Trophoblast cell (in vitro differentiated cells and primary cell): ENCODE results near the gene MPZL3.

Experiments
- DNase-seq, 2 donors: peaks; one replicate each; pipeline ENCODE4 v3.0.0-alpha.2; 2016
- H2AFZ ChIP-seq: 2 replicates; pipeline ENCODE4 v1.6.1; 2013; ENCODE audit warnings: low read length, moderate library complexity, mild to moderate bottlenecking; ENCODE audit not compliant: insufficient read depth, poor library complexity
- H2AK5ac ChIP-seq: 2 replicates; pipeline ENCODE4 v1.6.1; 2013; ENCODE audit warnings: mild to moderate bottlenecking, low read length
- H2BK120ac ChIP-seq: 2 replicates; pipeline ENCODE4 v1.6.1; 2013; ENCODE audit warnings: low read length, mild to moderate bottlenecking, moderate library complexity; ENCODE audit not compliant: insufficient read depth, poor library complexity
- H2BK12ac ChIP-seq: 2 replicates; pipeline ENCODE4 v1.6.1; 2013; ENCODE audit warnings: mild to moderate bottlenecking, low read length, moderate library complexity
- H2BK5ac ChIP-seq: 2 replicates; pipeline ENCODE4 v1.6.1; 2013; ENCODE audit warnings: low read length, low read depth, moderate library complexity, mild to moderate bottlenecking; ENCODE audit not compliant: poor library complexity
- H3K14ac ChIP-seq: 2 replicates; pipeline ENCODE4 v1.6.1; 2013; ENCODE audit warnings: mild to moderate bottlenecking, low read length
- H3K18ac ChIP-seq: 2 replicates; pipeline ENCODE4 v1.6.1; 2013; ENCODE audit warnings: mild to moderate bottlenecking, low read length
- H3K23ac ChIP-seq: 2 replicates; pipeline ENCODE4 v1.6.1; 2013; ENCODE audit warnings: low read length
- H3K27ac ChIP-seq: 2 replicates; pipeline ENCODE4 v1.5.1; 2013; ENCODE audit warnings: low read depth, mild to moderate bottlenecking, inconsistent platforms, low read length, moderate library complexity
- H3K27me3 ChIP-seq: 2 replicates; pipeline ENCODE4 v1.6.1; 2013; ENCODE audit warnings: inconsistent platforms, mild to moderate bottlenecking, low read length, moderate library complexity; ENCODE audit not compliant: insufficient read depth
- H3K36me3 ChIP-seq, 2 experiments: 1 replicate in 1 of 2; 2 replicates in 1 of 2; pipeline ENCODE4 v1.6.1; 2013; ENCODE audit warnings: low read length in 2 of 2, mild to moderate bottlenecking in 2 of 2, moderate library complexity in 1 of 2; ENCODE audit not compliant: insufficient read depth in 2 of 2, control insufficient read depth in 1 of 2
- H3K4ac ChIP-seq: 2 replicates; pipeline ENCODE4 v1.6.1; 2013; ENCODE audit warnings: low read depth, mild to moderate bottlenecking, low read length, moderate library complexity
- H3K4me1 ChIP-seq, 2 experiments: 1 replicate in 1 of 2; 2 replicates in 1 of 2; pipeline ENCODE4 v1.6.1; 2013; ENCODE audit warnings: low read length in 2 of 2, mild to moderate bottlenecking in 2 of 2, moderate library complexity in 1 of 2; ENCODE audit not compliant: insufficient read depth in 2 of 2, control insufficient read depth in 1 of 2
- H3K4me2 ChIP-seq: 2 replicates; pipeline ENCODE4 v1.6.1; 2013; ENCODE audit warnings: inconsistent platforms, mild to moderate bottlenecking, low read length, moderate library complexity
- H3K4me3 ChIP-seq: 2 replicates; pipeline ENCODE4 v1.5.1; 2013; ENCODE audit warnings: mild to moderate bottlenecking, low read depth, low read length, inconsistent platforms
- H3K79me1 ChIP-seq: one replicate; pipeline ENCODE4 v1.6.1; 2013; ENCODE audit warnings: low read length
- H3K79me2 ChIP-seq: 2 replicates; pipeline ENCODE4 v1.6.1; 2013; ENCODE audit warnings: low read length, mild to moderate bottlenecking; ENCODE audit not compliant: control insufficient read depth, insufficient read depth, poor library complexity
- H3K9ac ChIP-seq: 2 replicates; pipeline ENCODE4 v1.6.1; 2013; ENCODE audit warnings: mild to moderate bottlenecking, low read length
- H3K9me3 ChIP-seq: 2 replicates; pipeline ENCODE4 v1.6.1; 2013; ENCODE audit warnings: low read depth, mild to moderate bottlenecking, control low read depth, inconsistent platforms, low read length; ENCODE audit not compliant: insufficient read depth
- H4K12ac ChIP-seq: 2 replicates; pipeline ENCODE4 v1.6.1; 2013; ENCODE audit warnings: low read depth, mild to moderate bottlenecking, low read length, moderate library complexity
- H4K8ac ChIP-seq: 2 replicates; pipeline ENCODE4 v1.6.1; 2013; ENCODE audit warnings: low read depth, mild to moderate bottlenecking, low read length, moderate library complexity
- H4K91ac ChIP-seq: one replicate; pipeline ENCODE4 v1.6.1; 2013; ENCODE audit warnings: low read depth, mild to moderate bottlenecking, low read length, moderate library complexity
- WGBS: extraction: QIAGEN DNeasy Blood & Tissue Kit; methylation state at CpG from one replicate; pipeline ENCODE4 v1.1.7; 2013; ENCODE audit warnings: missing lambda C conversion rate; ENCODE audit not compliant: insufficient read length, insufficient coverage; ENCODE audit errors: extremely low coverage; 5-methylcytosine and 5-hydroxymethylcytosine counted together

The MPZL3 gene

GRCh38 chr11:118200901-118201680, 51.1 kb downstream of the MPZL3 start:
- H3K4ac ChIP-seq, result no peak overlapping the region
- H3K27ac ChIP-seq, result no peak overlapping the region
- H3K23ac ChIP-seq, result no peak overlapping the region
- no peak overlapping the region for H3K4me2 ChIP-seq
- H3K4me3 ChIP-seq, result no peak overlapping the region
- H3K14ac ChIP-seq, result no peak overlapping the region
- no peak overlapping the region for H2BK12ac ChIP-seq
- H3K9ac ChIP-seq, result no peak overlapping the region
- no peaks in the 10 kb centered on the region for H3K36me3 ChIP-seq
- no peaks in the 10 kb centered on the region for H3K4me1 ChIP-seq
- H4K8ac ChIP-seq, result no peak overlapping the region
- H3K27me3 ChIP-seq, result peaks cover 2% of the 10 kb centered on the region
- no peak overlapping the region for H4K12ac ChIP-seq
- H2BK5ac ChIP-seq, result no peak overlapping the region
- H3K79me1 ChIP-seq, result no peaks in the 10 kb centered on the region
- no peaks in the 10 kb centered on the region for H3K9me3 ChIP-seq
- H2AFZ ChIP-seq, result no peak overlapping the region
- DNase-seq, result no peak
- H3K18ac ChIP-seq, result no peak overlapping the region
- H2AK5ac ChIP-seq, result no peak overlapping the region
- no peaks in the 10 kb centered on the region for H3K79me2 ChIP-seq
- H4K91ac ChIP-seq, result no peak overlapping the region
- WGBS, result no CpG with 5 or more reads among the region's 9 CpGs
- H2BK120ac ChIP-seq, result no peak overlapping the region

GRCh38 chr11:118200497-118200896, 51.7 kb downstream of the MPZL3 start:
- DNase-seq, result no peak
- no peaks in the 10 kb centered on the region for H3K4me1 ChIP-seq
- no peak overlapping the region for H2BK12ac ChIP-seq
- H3K9ac ChIP-seq, result no peak overlapping the region
- no peaks in the 10 kb centered on the region for H3K36me3 ChIP-seq
- no peak overlapping the region for H3K14ac ChIP-seq
- no peak overlapping the region for H3K27ac ChIP-seq
- H2BK5ac ChIP-seq, result no peak overlapping the region
- H2AK5ac ChIP-seq, result no peak overlapping the region
- H3K18ac ChIP-seq, result no peak overlapping the region
- H2BK120ac ChIP-seq, result no peak overlapping the region
- peaks cover 2% of the 10 kb centered on the region for H3K27me3 ChIP-seq
- H4K91ac ChIP-seq, result no peak overlapping the region
- H4K8ac ChIP-seq, result no peak overlapping the region
- H3K79me2 ChIP-seq, result no peaks in the 10 kb centered on the region
- no peak overlapping the region for H4K12ac ChIP-seq
- no CpG with 5 or more reads among the region's 5 CpGs for WGBS
- no peak overlapping the region for H3K4ac ChIP-seq
- H3K23ac ChIP-seq, result no peak overlapping the region
- no peaks in the 10 kb centered on the region for H3K79me1 ChIP-seq
- H3K9me3 ChIP-seq, result no peaks in the 10 kb centered on the region
- no peak overlapping the region for H3K4me3 ChIP-seq
- no peak overlapping the region for H3K4me2 ChIP-seq
- no peak overlapping the region for H2AFZ ChIP-seq

- Histone ChIP-seq H4K91ac (no peak overlapping the region), H3K4me3 (no peak overlapping the region), H3K9ac (no peak overlapping the region), H2BK5ac (no peak overlapping the region), H3K27ac (no peak overlapping the region), H3K27me3 (peaks cover 2% of the 10 kb centered on the region), H2BK120ac (no peak overlapping the region), H4K12ac (no peak overlapping the region), H4K8ac (no peak overlapping the region), H3K14ac (no peak overlapping the region), H3K36me3 (no peaks in the 10 kb centered on the region), H3K23ac (no peak overlapping the region), H2AK5ac (no peak overlapping the region), H3K18ac (no peak overlapping the region), H2BK12ac (no peak overlapping the region), H3K79me1 (no peaks in the 10 kb centered on the region), H3K79me2 (no peaks in the 10 kb centered on the region), H3K4me1 (no peaks in the 10 kb centered on the region), H3K9me3 (no peaks in the 10 kb centered on the region), H3K4ac (no peak overlapping the region), H2AFZ (no peak overlapping the region), H3K4me2 (no peak overlapping the region)
- no CpG with 5 or more reads among the region's 6 CpGs for WGBS
- DNase-seq, result no peak
These were observed 53.0 kb downstream of the MPZL3 start for GRCh38 chr11:118199135-118199534.

- Histone ChIP-seq H3K18ac (no peak overlapping the region), H4K8ac (no peak overlapping the region), H2AK5ac (no peak overlapping the region), H3K9me3 (no peaks in the 10 kb centered on the region), H2AFZ (no peak overlapping the region), H3K14ac (no peak overlapping the region), H3K23ac (no peak overlapping the region), H2BK12ac (no peak overlapping the region), H3K27ac (no peak overlapping the region), H3K9ac (no peak overlapping the region), H3K36me3 (no peaks in the 10 kb centered on the region), H3K4ac (no peak overlapping the region), H3K79me1 (no peaks in the 10 kb centered on the region), H3K79me2 (no peaks in the 10 kb centered on the region), H3K4me2 (no peak overlapping the region), H4K91ac (no peak overlapping the region), H3K27me3 (no peaks in the 10 kb centered on the region), H3K4me1 (no peaks in the 10 kb centered on the region), H3K4me3 (no peak overlapping the region), H2BK120ac (no peak overlapping the region), H4K12ac (no peak overlapping the region), H2BK5ac (no peak overlapping the region)
- DNase-seq, result peak; percentile 41 to 64
- no CpG with 5 or more reads among the region's 9 CpGs for WGBS
These were observed 53.8 kb downstream of the MPZL3 start for GRCh38 chr11:118198370-118198769.
